ENCODE data around the gene HTR6. TPM values are rescaled to one million over a fixed set of nuclear protein-coding genes. Genes with fewer than 3 reads are reported as not detected.
A peak's percentile ranks its signal among the peaks of the same experiment; 100 is the strongest.

Gene HTR6
- total RNA-seq, 1 experiment from 2014 or later: not detected

DNA sequence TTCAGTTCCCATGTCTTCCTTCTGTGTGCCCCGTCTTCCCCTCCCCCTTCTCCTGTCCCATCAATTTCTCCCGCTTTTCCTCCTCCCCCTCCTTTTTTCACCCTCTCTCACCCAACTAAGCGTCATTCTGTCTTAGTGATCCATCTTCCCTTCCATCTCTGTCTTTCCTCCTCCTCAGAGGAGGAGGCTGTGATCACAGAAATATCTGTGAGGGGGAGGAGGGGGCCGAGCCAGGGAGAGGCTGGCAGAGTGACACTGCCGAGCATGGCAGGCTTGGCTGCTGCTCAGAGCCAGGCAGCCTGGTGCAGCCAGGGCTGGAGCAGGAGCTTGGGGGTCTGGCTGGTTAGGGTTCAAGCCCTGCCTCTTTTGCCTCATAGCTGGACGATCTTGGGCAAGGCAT lies 7.6 kb downstream of the HTR6 start:
- peaks cover 5% of the 10 kb centered on the region; the same call in 1 of the 2 replicates for H3K4me1 ChIP-seq (ENCODE audit: insufficient read depth, low read length)
- no peaks in the 10 kb centered on the region for H3K9me3 ChIP-seq (ENCODE audit: low read length)
- H3K9me2 ChIP-seq (replicated peaks; ENCODE audit: low read length): no peaks in the 10 kb centered on the region
- H3K27ac ChIP-seq (ENCODE audit: low read length): no peak overlapping the region
- DNase-seq: no peak
- no peak overlapping the region for H3K4me2 ChIP-seq (ENCODE audit: low read length)
- no peak overlapping the region for H2AFZ ChIP-seq (ENCODE audit: low read length)
- intact Hi-C loops (cut with micrococcal nuclease): no loop called here
- H3F3A ChIP-seq (ENCODE audit: low read length, unreplicated experiment): no peaks in the 10 kb centered on the region
- no peak for ATAC-seq
- ChIA-PET CTCF (no interaction called here), POLR2A (ENCODE audit: unreplicated experiment) (no interaction called here)
- no peaks in the 10 kb centered on the region for H3K27me3 ChIP-seq (ENCODE audit: low read length)
- H4K20me1 ChIP-seq (ENCODE audit: low read length): no peaks in the 10 kb centered on the region
- no peak overlapping the region for H3K4me3 ChIP-seq (ENCODE audit: low read length)
- no peaks in the 10 kb centered on the region for H3K36me3 ChIP-seq (ENCODE audit: low read depth, low read length)
- no peaks in the 10 kb centered on the region for H3K79me2 ChIP-seq (ENCODE audit: low read length)
- H3K9ac ChIP-seq (ENCODE audit: low read length): no peak overlapping the region
- no peak for TF ChIP-seq CTCF (conservative IDR thresholded peaks at IDR 0.05; ENCODE audit: low read depth, low read length)
- no TSS peak for BruUV-seq (replicated peaks)

GRCh38 chr1:19675797-19676196 lies 11.1 kb downstream of the HTR6 start:
- no peaks in the 10 kb centered on the region for H3K36me3 ChIP-seq (ENCODE audit: low read depth, low read length)
- ATAC-seq (no peak), DNase-seq (no peak)
- no peaks in the 10 kb centered on the region for H3K79me2 ChIP-seq (ENCODE audit: low read length)
- ChIA-PET POLR2A (ENCODE audit: unreplicated experiment) (no interaction called here), CTCF (no interaction called here)
- no peak overlapping the region for H3K4me2 ChIP-seq (ENCODE audit: low read length)
- intact Hi-C loops (cut with micrococcal nuclease): no loop called here
- no peak overlapping the region for H3K4me3 ChIP-seq (ENCODE audit: low read length)
- H4K20me1 ChIP-seq (ENCODE audit: low read length): no peaks in the 10 kb centered on the region
- H3K27ac ChIP-seq (ENCODE audit: low read length): no peak overlapping the region
- no peaks in the 10 kb centered on the region for H3K9me3 ChIP-seq (ENCODE audit: low read length)
- no peak overlapping the region for H2AFZ ChIP-seq (ENCODE audit: low read length)
- no TSS peak for BruUV-seq (replicated peaks)
- H3K4me1 ChIP-seq (ENCODE audit: insufficient read depth, low read length): no peaks in the 10 kb centered on the region
- H3K9ac ChIP-seq (ENCODE audit: low read length): no peak overlapping the region
- no peaks in the 10 kb centered on the region for H3K9me2 ChIP-seq (replicated peaks; ENCODE audit: low read length)
- H3K27me3 ChIP-seq (ENCODE audit: low read length): no peaks in the 10 kb centered on the region
- TF ChIP-seq EZH2 (IDR thresholded peaks at IDR 0.05; ENCODE audit: low read length, unreplicated experiment) (no peak), CTCF (conservative IDR thresholded peaks at IDR 0.05; ENCODE audit: low read depth, low read length) (no peak), EZH2phosphoT487 (IDR thresholded peaks at IDR 0.05; ENCODE audit: borderline replicate concordance, low read length) (no peak)
- no peaks in the 10 kb centered on the region for H3F3A ChIP-seq (ENCODE audit: low read length, unreplicated experiment)

GRCh38 chr1:19676438-19676922 lies 11.8 kb downstream of the HTR6 start:
- intact Hi-C loops (cut with micrococcal nuclease): no loop called here
- Histone ChIP-seq H3K79me2 (ENCODE audit: low read length) (no peaks in the 10 kb centered on the region), H3K27me3 (ENCODE audit: low read length) (no peaks in the 10 kb centered on the region), H2AFZ (ENCODE audit: low read length) (no peak overlapping the region), H3K27ac (ENCODE audit: low read length) (no peak overlapping the region), H4K20me1 (ENCODE audit: low read length) (no peaks in the 10 kb centered on the region), H3K4me1 (ENCODE audit: insufficient read depth, low read length) (no peaks in the 10 kb centered on the region), H3K4me3 (ENCODE audit: low read length) (no peak overlapping the region), H3F3A (ENCODE audit: low read length, unreplicated experiment) (no peaks in the 10 kb centered on the region), H3K9me2 (replicated peaks; ENCODE audit: low read length) (no peaks in the 10 kb centered on the region), H3K9me3 (ENCODE audit: low read length) (no peaks in the 10 kb centered on the region), H3K4me2 (ENCODE audit: low read length) (no peak overlapping the region), H3K9ac (ENCODE audit: low read length) (no peak overlapping the region), H3K36me3 (ENCODE audit: low read depth, low read length) (no peaks in the 10 kb centered on the region)
- ChIA-PET POLR2A (ENCODE audit: unreplicated experiment) (interaction anchor here (0.6 kb wide), 2 partner anchors 205 to 935 kb away, joined by 3 read pairs; partner anchors contain the start of gene OTUD3), CTCF (no interaction called here)
- no peak for TF ChIP-seq CTCF (conservative IDR thresholded peaks at IDR 0.05; ENCODE audit: low read depth, low read length)
- TF ChIP-seq EZH2phosphoT487 (IDR thresholded peaks at IDR 0.05; ENCODE audit: borderline replicate concordance, low read length): no peak
- peak; percentile 57 for DNase-seq
- peak; percentile 33 for ATAC-seq
- no TSS peak for BruUV-seq (replicated peaks)
